Measurements from ENCODE around the gene ECHDC3.
A peak's percentile ranks its signal among the peaks of the same experiment; 100 is the strongest.
"Not testable (repeated sequence)": the region's sequence is repeated elsewhere in the genome, so short reads cannot be mapped to it uniquely, and the experiment has no call there.

Gene ECHDC3

DNA sequence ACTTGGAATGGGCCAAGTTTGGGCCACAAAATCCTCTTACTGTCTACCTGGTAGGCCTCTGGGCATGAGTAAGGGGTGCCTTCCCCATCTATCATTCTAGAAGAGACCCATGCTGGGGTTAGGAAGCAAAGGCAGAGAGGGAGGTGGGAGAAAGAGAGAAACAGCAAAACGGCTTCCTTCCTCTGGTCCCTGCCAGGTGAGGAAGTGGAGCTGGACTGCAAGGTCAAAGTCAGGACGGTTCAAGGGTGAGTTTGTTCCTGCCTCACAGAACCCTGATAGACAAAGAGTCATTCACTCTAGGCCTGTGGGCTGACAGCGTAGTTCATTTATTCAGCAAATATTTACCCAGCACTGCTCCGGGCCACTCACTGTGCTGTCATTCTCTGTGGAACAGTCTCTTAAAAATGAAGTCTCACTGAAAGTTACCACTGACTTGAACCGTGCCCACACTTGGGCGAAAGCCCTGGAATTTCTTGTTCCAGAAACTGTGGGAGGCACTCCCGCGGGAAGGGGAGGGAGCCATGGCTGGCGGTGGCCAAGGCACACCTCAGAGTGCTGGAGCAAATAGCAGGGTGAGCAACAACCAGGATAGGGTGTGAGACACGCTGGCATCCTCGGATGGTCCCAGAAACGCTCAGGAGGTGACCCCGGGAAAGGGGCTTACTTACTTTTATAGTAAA, 26.2 kb upstream of the ECHDC3 start:
- no peak for DNase-seq (ENCODE audit: low spot score)

- DNase-seq (ENCODE audit: low spot score): no peak
These were observed 25.5 kb upstream of the ECHDC3 start for GRCh38 chr10:11716686-11717085.

DNA sequence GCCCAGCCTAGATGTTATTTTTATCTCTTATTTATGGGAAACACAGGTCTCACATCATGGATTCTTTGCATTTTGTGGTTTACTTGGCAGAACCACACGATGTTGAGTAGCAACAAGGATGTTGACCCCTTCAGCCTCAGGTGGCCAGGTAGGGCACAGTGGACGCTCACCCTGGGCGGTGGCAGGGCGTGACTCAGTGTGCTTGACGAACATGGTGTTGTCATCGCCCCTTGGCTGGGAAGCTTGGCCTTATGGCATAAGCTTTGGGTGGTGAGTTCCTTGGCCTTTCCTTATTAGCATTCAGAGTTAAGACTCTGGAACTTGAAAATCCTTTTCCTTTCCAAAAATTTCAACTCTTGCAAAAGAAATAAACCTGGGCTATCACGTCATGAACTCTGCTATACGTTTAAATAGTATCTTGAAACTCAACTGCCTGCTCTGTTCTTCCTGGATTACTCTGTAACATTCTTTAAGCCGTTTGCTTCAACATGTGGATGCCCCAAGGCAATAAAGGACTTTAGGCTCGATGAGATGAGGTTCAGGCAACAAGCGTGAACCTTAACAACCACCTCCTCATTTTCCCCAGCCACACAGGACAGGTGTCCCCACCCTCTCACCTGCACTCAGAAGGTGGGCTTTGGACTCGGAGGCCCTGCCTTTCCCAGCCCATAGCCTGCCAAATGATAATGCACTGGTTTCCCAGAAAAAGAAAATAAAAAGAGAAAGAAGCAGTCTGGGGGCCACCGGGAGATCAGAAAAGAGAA, 22.5 kb upstream of the ECHDC3 start:
- DNase-seq (ENCODE audit: low spot score): no peak

- no peak for DNase-seq (ENCODE audit: low spot score)
These were observed 21.9 kb upstream of the ECHDC3 start for GRCh38 chr10:11720260-11720741.

GRCh38 chr10:11721806-11722205, 20.4 kb upstream of the ECHDC3 start:
- DNase-seq (ENCODE audit: low spot score): no peak

GRCh38 chr10:11723359-11723758, 18.8 kb upstream of the ECHDC3 start:
- DNase-seq (ENCODE audit: low spot score): no peak

GRCh38 chr10:11724938-11725776, 17.0 kb upstream of the ECHDC3 start:
- peak; percentile 28 for DNase-seq (ENCODE audit: low spot score)

GRCh38 chr10:11725912-11726311, 16.3 kb upstream of the ECHDC3 start:
- DNase-seq (ENCODE audit: low spot score): no peak

DNA sequence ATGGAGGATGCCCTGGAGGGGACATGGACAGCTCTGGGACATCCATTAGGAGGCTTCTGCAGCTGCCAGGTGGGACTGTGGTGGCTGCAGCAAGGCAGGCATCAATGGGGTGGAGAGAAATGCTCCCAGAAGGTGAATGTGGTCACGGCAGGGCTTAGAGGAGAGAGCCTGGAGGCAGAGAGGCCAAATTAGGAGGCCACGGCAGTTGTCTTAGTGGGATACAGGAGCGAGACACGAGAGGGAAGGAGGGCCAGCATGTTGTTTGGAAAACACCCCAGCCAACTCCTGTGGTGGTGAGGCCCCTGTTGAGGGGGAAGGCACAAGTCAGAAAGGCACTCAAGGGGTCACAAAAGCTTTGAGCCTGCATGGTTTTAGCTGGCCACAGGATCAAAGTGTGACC, 14.6 kb upstream of the ECHDC3 start:
- no peak for DNase-seq (ENCODE audit: low spot score)

- DNase-seq (ENCODE audit: low spot score): no peak
These were observed 13.8 kb upstream of the ECHDC3 start for GRCh38 chr10:11728353-11728752.

DNA sequence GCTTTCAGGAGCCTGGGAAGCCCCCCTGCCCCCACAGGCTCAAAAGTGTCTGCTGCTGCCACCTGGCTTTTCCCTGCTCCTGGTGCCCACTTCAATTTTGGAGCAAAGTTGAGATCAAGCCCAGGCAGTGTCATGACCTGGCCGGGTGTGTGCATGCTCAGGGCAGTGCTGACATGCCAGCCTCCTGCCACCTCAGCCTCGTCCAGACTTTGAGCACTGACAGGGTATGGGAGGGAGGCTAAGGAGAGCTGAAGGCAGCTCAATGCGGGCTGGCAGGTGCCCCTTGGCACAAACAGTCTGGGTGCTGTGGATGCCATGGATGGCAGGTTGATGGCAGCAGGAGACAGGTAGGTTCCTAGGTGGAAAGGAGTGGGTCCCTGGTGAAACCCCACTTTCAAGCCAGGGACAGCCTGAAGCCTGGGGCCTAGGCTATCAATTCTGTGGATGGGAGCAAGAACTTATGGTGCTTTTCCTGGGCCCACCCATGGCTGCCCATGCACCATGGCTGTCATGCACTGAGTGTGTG, 12.3 kb upstream of the ECHDC3 start:
- DNase-seq (ENCODE audit: low spot score): no peak

DNA sequence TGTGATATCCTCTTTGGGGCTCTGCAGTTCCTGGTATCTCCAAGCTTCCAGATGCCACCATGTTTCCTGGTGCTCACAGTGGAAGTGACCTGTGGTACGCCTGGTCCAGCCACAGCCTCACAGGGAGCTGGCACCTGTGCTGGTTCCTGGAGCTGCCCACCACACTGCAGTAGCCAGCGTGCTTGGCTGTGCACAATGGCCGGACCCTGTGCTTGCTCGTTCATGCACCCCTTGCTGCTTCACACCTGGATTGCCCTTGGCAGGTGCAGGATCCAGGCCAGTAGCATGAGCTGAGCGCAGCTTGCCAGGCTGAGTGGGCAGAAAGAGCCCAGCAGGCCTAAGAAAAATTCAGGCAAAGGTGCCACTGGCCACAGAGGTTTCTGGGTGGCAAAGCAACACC, 11.4 kb upstream of the ECHDC3 start:
- DNase-seq (ENCODE audit: low spot score): no peak

DNA sequence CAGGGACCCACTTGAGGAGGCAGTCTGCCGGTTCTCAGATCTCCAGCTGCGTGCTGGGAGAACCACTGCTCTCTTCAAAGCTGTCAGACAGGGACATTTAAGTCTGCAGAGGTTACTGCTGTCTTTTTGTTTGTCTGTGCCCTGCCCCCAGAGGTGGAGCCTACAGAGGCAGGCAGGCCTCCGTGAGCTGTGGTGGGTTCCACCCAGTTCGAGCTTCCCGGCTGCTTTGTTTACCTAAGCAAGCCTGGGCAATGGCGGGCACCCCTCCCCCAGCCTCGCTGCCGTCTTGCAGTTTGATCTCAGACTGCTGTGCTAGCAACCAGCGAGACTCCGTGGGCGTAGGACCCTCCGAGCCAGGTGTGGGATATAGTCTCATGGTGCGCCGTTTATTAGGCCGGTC, 5.4 kb upstream of the ECHDC3 start:
- DNase-seq (ENCODE audit: low spot score): not testable (repeated sequence)

- not testable (repeated sequence) for DNase-seq (ENCODE audit: low spot score)
These were observed 4.7 kb upstream of the ECHDC3 start for GRCh38 chr10:11737258-11738032.

- DNase-seq (ENCODE audit: low spot score): no peak
These were observed 1.3 kb upstream of the ECHDC3 start for GRCh38 chr10:11740907-11741306.

DNA sequence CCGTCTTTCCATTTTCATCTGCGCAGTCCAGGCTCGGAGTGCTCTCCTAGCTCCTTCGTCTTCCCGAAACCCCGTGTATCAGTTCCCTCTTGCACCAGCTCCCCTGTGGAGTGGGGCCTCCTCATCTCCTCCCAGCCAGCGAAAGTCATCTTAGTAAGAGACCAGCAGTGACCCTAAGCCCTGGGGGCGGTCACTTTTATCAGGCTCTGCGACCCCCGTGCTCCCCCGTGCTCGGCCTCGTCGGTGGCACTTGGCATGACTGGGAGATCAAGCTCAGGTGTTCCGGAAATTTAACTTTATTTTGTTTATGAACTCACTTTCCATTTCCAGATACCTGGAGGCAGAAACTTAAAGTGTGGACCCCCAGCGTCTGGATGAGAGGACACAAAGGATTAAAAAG, 574 bp upstream of the ECHDC3 start:
- no peak for DNase-seq (ENCODE audit: low spot score)

DNA sequence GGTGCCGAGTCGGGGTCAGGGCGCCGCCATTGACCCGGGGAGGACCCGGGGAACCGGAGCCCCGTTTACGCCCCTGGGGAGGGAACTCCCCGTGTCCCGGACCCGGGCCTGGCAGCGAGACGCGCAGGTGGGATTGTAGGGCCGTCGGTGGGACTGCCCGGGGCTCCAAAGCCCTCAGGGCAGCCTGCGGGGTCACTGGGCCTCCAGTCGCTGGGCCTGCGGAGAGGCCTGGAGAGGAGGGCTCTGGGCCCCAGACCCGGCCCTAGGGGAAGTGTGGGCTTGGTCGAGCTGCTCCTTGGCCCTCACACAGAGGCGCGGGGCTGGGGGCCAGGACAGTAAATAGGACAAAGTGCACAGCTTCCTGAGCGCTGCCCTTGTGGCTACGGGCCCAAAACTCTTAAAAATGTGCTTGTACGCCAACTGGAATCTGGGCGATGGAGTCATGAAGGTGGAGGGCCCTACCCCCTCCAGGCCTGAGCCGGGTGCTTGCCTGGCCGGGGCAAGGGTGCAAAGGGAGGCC, 657 bp downstream of the ECHDC3 start:
- DNase-seq (ENCODE audit: low spot score): no peak

DNA sequence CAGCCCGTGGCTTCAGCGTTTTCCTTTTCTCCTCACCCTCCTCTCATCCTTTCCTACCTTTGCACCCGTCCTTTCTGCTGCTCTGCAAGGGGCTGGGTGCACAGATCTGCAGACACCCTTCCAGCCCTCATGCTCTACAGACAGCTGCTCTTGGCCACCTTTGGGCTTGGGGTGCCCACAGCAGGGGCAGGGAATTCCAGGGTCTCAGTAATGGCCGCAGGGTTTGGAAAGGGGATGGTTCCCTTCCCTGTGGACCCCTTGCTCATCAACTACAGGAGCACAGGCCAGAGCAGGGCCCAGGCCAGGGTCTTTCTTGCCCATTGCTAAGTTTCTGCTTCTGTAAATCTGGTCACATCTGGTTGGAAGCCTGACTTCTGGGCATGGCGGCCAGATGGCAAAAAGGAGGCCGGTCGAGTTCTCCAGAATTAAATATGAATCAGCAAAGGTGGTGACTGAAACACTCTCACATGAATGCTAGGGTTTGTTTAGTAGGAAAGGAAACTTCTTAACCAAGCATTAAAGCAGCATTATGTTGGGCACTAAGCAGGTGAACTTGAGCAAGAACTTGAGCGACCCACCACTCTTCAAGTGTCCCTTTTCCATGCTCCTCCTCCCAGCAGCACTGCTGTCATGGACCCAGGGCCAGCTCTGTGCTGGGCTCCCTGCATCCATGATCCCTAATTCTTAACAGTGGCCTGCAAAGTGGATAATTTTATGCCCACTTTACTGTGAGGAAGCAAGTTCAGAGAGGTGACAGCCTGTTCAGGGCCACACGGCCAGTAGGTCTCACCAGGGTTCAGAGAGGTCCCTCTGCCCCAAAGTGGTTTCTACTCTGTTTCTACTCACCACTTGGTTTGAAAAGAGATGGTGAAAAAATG, 1.5 kb downstream of the ECHDC3 start:
- DNase-seq (ENCODE audit: low spot score): no peak

DNA sequence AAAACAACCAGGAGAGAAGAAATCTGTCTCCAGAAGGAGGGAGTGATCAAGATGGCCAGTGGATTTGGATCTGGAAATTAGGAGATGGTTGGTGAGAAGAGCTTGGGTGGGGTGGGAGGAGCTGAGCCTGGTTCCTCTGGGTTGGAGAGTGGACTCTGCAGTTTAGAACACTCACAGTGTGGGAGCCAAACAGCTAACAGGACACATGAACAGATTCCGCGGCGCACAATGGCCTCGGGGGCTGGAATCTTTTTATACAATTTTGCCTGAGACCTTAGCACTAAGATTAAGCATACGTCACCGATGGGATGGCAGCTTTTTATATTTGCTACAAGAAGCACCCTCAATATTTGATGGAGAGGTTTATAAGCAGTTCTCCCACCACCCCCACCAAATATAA, 2.9 kb downstream of the ECHDC3 start:
- no peak for DNase-seq (ENCODE audit: low spot score)

- DNase-seq (ENCODE audit: low spot score): no peak
These were observed 4.8 kb downstream of the ECHDC3 start for GRCh38 chr10:11746883-11747539.

All from activated CD4-positive, alpha-beta T cell treated with anti-CD3 and anti-CD28 coated beads, Interleukin-2, Interleukin-4, amounts not matched to agents 100 ng/mL and 50 ng/mL, durations not matched to agents 16 hours and 8 hours (primary cell).